Mesenchymal stem cell (in vitro differentiated cells and primary cell): ENCODE measurements around the gene WNT5A.

ENCODE experiments used
- DNase-seq: peaks from one replicate; pipeline ENCODE4 v3.0.0-alpha.2; 2013
- H2AFZ ChIP-seq: one replicate; pipeline ENCODE4 v1.6.1; 2013; ENCODE audit warnings: low read depth, mild to moderate bottlenecking, control low read depth, inconsistent platforms, low read length, moderate library complexity
- H2AK5ac ChIP-seq: 2 replicates; pipeline ENCODE4 v1.6.1; 2013; ENCODE audit warnings: low read length, moderate library complexity, mild to moderate bottlenecking, inconsistent platforms; ENCODE audit not compliant: severe bottlenecking
- H2BK120ac ChIP-seq: one replicate; pipeline ENCODE4 v1.6.1; 2013; ENCODE audit warnings: low read depth, mild to moderate bottlenecking, inconsistent platforms, low read length, moderate library complexity
- H2BK12ac ChIP-seq, 2 experiments: one replicate each; pipeline ENCODE4 v1.6.1; 2013; ENCODE audit warnings: inconsistent platforms in 2 of 2, low read length in 2 of 2, mild to moderate bottlenecking in 2 of 2, moderate library complexity in 2 of 2, control low read depth in 1 of 2
- H2BK15ac ChIP-seq: one replicate; pipeline ENCODE4 v1.6.1; 2013; ENCODE audit warnings: mild to moderate bottlenecking, low read depth, inconsistent platforms; ENCODE audit not compliant: poor library complexity, severe bottlenecking
- H2BK5ac ChIP-seq: 2 replicates; pipeline ENCODE4 v1.6.1; 2013; ENCODE audit warnings: low read depth, mild to moderate bottlenecking, low read length, control low read depth, inconsistent platforms; ENCODE audit not compliant: poor library complexity, severe bottlenecking
- H3K14ac ChIP-seq, 2 experiments: one replicate each; pipeline ENCODE4 v1.6.1; 2013; ENCODE audit warnings: inconsistent platforms in 2 of 2, low read length in 2 of 2, control low read depth in 1 of 2, mild to moderate bottlenecking in 1 of 2, moderate library complexity in 1 of 2
- H3K18ac ChIP-seq, 2 experiments: one replicate each; pipeline ENCODE4 v1.6.1; 2013; ENCODE audit warnings: inconsistent platforms in 2 of 2, low read length in 2 of 2, control low read depth in 1 of 2, low read depth in 1 of 2, mild to moderate bottlenecking in 1 of 2
- H3K23ac ChIP-seq, 2 experiments: one replicate each; pipeline ENCODE4 v1.6.1; 2013; ENCODE audit warnings: inconsistent platforms in 2 of 2, low read length in 2 of 2, mild to moderate bottlenecking in 2 of 2, moderate library complexity in 2 of 2, control low read depth in 1 of 2
- H3K27ac ChIP-seq: 2 replicates; pipeline ENCODE4 v1.5.1; 2013; ENCODE audit warnings: mild to moderate bottlenecking, moderate library complexity, low read length, control low read depth, inconsistent platforms; ENCODE audit not compliant: poor library complexity, severe bottlenecking
- H3K27me3 ChIP-seq, 2 experiments: 2 replicates each; pipeline versions ENCODE4 v1.6.1 to v1.7.0; 2013; ENCODE audit warnings: low read length in 2 of 2, mild to moderate bottlenecking in 2 of 2, moderate library complexity in 2 of 2, control low read depth in 1 of 2, inconsistent platforms in 1 of 2; ENCODE audit not compliant: control insufficient read depth in 1 of 2, insufficient read depth in 1 of 2
- H3K36me3 ChIP-seq, 2 experiments: 2 replicates each; pipeline versions ENCODE4 v1.6.1 to v1.7.0; 2013; ENCODE audit warnings: low read length in 2 of 2, control low read depth in 1 of 2, inconsistent platforms in 1 of 2, low read depth in 1 of 2, mild to moderate bottlenecking in 1 of 2; ENCODE audit not compliant: insufficient read depth in 2 of 2, control insufficient read depth in 1 of 2
- H3K4ac ChIP-seq, 2 experiments: one replicate each; pipeline ENCODE4 v1.6.1; 2013; ENCODE audit warnings: inconsistent platforms in 2 of 2, low read length in 2 of 2, mild to moderate bottlenecking in 2 of 2, moderate library complexity in 2 of 2, control low read depth in 1 of 2, low read depth in 1 of 2
- H3K4me1 ChIP-seq: 2 replicates; pipeline ENCODE4 v1.6.1; 2013; ENCODE audit warnings: low read depth, low read length, control low read depth; ENCODE audit not compliant: control insufficient read depth, insufficient read depth
- H3K4me2 ChIP-seq: 2 replicates; pipeline ENCODE4 v1.6.1; 2013; ENCODE audit warnings: low read length, mild to moderate bottlenecking, inconsistent platforms; ENCODE audit not compliant: poor library complexity, severe bottlenecking
- H3K4me3 ChIP-seq, 2 experiments: 2 replicates each; pipeline versions ENCODE4 v1.5.1 to v1.7.0; 2013; ENCODE audit warnings: low read length in 2 of 2, mild to moderate bottlenecking in 2 of 2, control low read depth in 1 of 2, low read depth in 1 of 2; ENCODE audit not compliant: insufficient read depth in 1 of 2
- H3K79me1 ChIP-seq: replicated peaks from 2 replicates; pipeline ENCODE4 v1.6.1; 2013; ENCODE audit warnings: mild to moderate bottlenecking, control low read depth, low read length, inconsistent platforms; ENCODE audit not compliant: poor library complexity, severe bottlenecking
- H3K9ac ChIP-seq: 2 replicates; pipeline ENCODE4 v1.7.0; 2013; ENCODE audit warnings: mild to moderate bottlenecking, low read length, moderate library complexity
- H3K9me3 ChIP-seq: 2 replicates; pipeline ENCODE4 v1.7.0; 2013; ENCODE audit warnings: mild to moderate bottlenecking, low read length; ENCODE audit not compliant: control insufficient read depth
- H4K8ac ChIP-seq: one replicate; pipeline ENCODE4 v1.6.1; 2013; ENCODE audit warnings: inconsistent platforms, mild to moderate bottlenecking, low read length, moderate library complexity
- H4K91ac ChIP-seq: one replicate; pipeline ENCODE4 v1.6.1; 2013; ENCODE audit warnings: mild to moderate bottlenecking, low read length, inconsistent platforms
- WGBS: methylation state at CpG from one replicate; pipeline ENCODE4 v1.1.7; 2013; ENCODE audit warnings: mixed read lengths; 5-methylcytosine and 5-hydroxymethylcytosine counted together

WNT5A gene

GRCh38 chr3:55491296-55491816 is 4.2 kb upstream of the WNT5A start:
- H2BK5ac ChIP-seq = no peak overlapping the region
- H3K18ac ChIP-seq = peak overlapping the region in 1 of 2 experiments; percentile 45
- peak overlapping the region in 1 of 2 experiments; percentile 59 for H3K4ac ChIP-seq
- peaks cover 17% of the 10 kb centered on the region for H3K4me1 ChIP-seq
- H3K23ac ChIP-seq = no peak overlapping the region
- peaks cover 0 to 26% of the 10 kb centered on the region in 2 experiments for H3K27me3 ChIP-seq
- no peaks in the 10 kb centered on the region for H3K9me3 ChIP-seq
- H3K9ac ChIP-seq = no peak overlapping the region
- H2BK12ac ChIP-seq = peak overlapping the region in 1 of 2 experiments; percentile 92
- 26% methylated on average over 7 of the region's 7 CpGs for WGBS
- peak overlapping the region; percentile 56 for H4K91ac ChIP-seq
- no peak overlapping the region for H3K14ac ChIP-seq
- no peak overlapping the region for H2BK15ac ChIP-seq
- no peak overlapping the region for H2BK120ac ChIP-seq
- no peaks in the 10 kb centered on the region for H3K36me3 ChIP-seq
- no peak overlapping the region for H2AFZ ChIP-seq
- no peak overlapping the region for H3K27ac ChIP-seq
- H3K4me2 ChIP-seq = no peak overlapping the region
- no peak overlapping the region for H3K4me3 ChIP-seq
- H3K79me1 ChIP-seq = peaks cover 4% of the 10 kb centered on the region
- H4K8ac ChIP-seq = no peak overlapping the region
- no peak overlapping the region for H2AK5ac ChIP-seq
- DNase-seq = peak; percentile 74

GRCh38 chr3:55490276-55490913 is 3.3 kb upstream of the WNT5A start:
- Histone ChIP-seq H3K27ac (peak overlapping the region; percentile 6), H3K9ac (no peak overlapping the region), H2AK5ac (no peak overlapping the region), H3K36me3 (no peaks in the 10 kb centered on the region), H3K23ac (no peak overlapping the region), H4K8ac (no peak overlapping the region), H3K27me3 (peaks cover 0 to 26% of the 10 kb centered on the region in 2 experiments), H3K18ac (no peak overlapping the region), H2BK120ac (peak overlapping the region; percentile 81), H3K4me1 (peaks cover 18% of the 10 kb centered on the region), H2BK15ac (no peak overlapping the region), H3K9me3 (no peaks in the 10 kb centered on the region), H3K79me1 (peaks cover 4% of the 10 kb centered on the region), H3K4me2 (no peak overlapping the region), H2AFZ (no peak overlapping the region), H2BK12ac (peak overlapping the region; percentile 37 to 75), H3K4me3 (no peak overlapping the region), H2BK5ac (no peak overlapping the region), H3K4ac (no peak overlapping the region), H4K91ac (no peak overlapping the region), H3K14ac (no peak overlapping the region)
- WGBS = 93% methylated on average over 1 of the region's 3 CpGs
- DNase-seq = peak; percentile 44

- no peak overlapping the region for H2AFZ ChIP-seq
- H3K4ac ChIP-seq = peak overlapping the region in 1 of 2 experiments; percentile 85
- peak overlapping the region in 1 of 2 experiments; percentile 4 for H3K4me3 ChIP-seq
- H3K9me3 ChIP-seq = no peaks in the 10 kb centered on the region
- H3K9ac ChIP-seq = no peak overlapping the region
- no peak overlapping the region for H3K23ac ChIP-seq
- H3K18ac ChIP-seq = peak overlapping the region; percentile 84 to 99
- H2BK5ac ChIP-seq = no peak overlapping the region
- peak overlapping the region; percentile 27 to 69 for H2BK12ac ChIP-seq
- H3K4me2 ChIP-seq = peak overlapping the region; percentile 99
- no peak overlapping the region for H2BK15ac ChIP-seq
- no peaks in the 10 kb centered on the region for H3K36me3 ChIP-seq
- no peak overlapping the region for H3K27ac ChIP-seq
- H4K8ac ChIP-seq = peak overlapping the region; percentile 97
- peaks cover 19% of the 10 kb centered on the region for H3K4me1 ChIP-seq
- peak; percentile 57 for DNase-seq
- 7% methylated on average over 17 of the region's 17 CpGs for WGBS
- peaks cover 0 to 26% of the 10 kb centered on the region in 2 experiments for H3K27me3 ChIP-seq
- H2AK5ac ChIP-seq = no peak overlapping the region
- no peak overlapping the region for H3K14ac ChIP-seq
- peak overlapping the region; percentile 81 for H2BK120ac ChIP-seq
- H3K79me1 ChIP-seq = peaks cover 4% of the 10 kb centered on the region
- H4K91ac ChIP-seq = peak overlapping the region; percentile 95
These were observed 2.7 kb upstream of the WNT5A start for GRCh38 chr3:55489798-55490132.

- DNase-seq = peak; percentile 89
- Histone ChIP-seq H4K8ac (peak overlapping the region; percentile 99), H2AFZ (peak overlapping the region; percentile 29), H2BK15ac (peak overlapping the region; percentile 100), H3K23ac (peak overlapping the region in 1 of 2 experiments; percentile 81), H3K4me2 (peak overlapping the region; percentile 99), H3K79me1 (peaks cover 4% of the 10 kb centered on the region), H3K27me3 (peaks cover 0 to 23% of the 10 kb centered on the region in 2 experiments), H3K27ac (peak overlapping the region; percentile 44), H2BK120ac (peak overlapping the region; percentile 99), H3K4me3 (peak overlapping the region; percentile 69 to 94), H3K18ac (peak overlapping the region; percentile 97 to 99), H3K14ac (peak overlapping the region in 1 of 2 experiments; percentile 82), H2AK5ac (no peak overlapping the region), H3K9me3 (no peaks in the 10 kb centered on the region), H4K91ac (peak overlapping the region; percentile 91), H3K4ac (peak overlapping the region; percentile 91 to 99), H3K4me1 (peaks cover 27% of the 10 kb centered on the region), H2BK12ac (peak overlapping the region; percentile 65 to 70), H3K9ac (peak overlapping the region; percentile 87), H2BK5ac (no peak overlapping the region), H3K36me3 (no peaks in the 10 kb centered on the region)
- under 1% methylated on average over 30 of the region's 30 CpGs for WGBS
These were observed 1.4 kb upstream of the WNT5A start for GRCh38 chr3:55488398-55489055.
